NCI-H510A (cell line): ENCODE results near the gene BRINP1.
"Not testable (repeated sequence)": the region's sequence is repeated elsewhere in the genome, so short reads cannot be mapped to it uniquely, and the experiment has no call there.

Experiments used
- DNase-seq: peaks from one replicate; lab custom pipeline; 2025; lab: John Stamatoyannopoulos, UW

Gene BRINP1

DNA sequence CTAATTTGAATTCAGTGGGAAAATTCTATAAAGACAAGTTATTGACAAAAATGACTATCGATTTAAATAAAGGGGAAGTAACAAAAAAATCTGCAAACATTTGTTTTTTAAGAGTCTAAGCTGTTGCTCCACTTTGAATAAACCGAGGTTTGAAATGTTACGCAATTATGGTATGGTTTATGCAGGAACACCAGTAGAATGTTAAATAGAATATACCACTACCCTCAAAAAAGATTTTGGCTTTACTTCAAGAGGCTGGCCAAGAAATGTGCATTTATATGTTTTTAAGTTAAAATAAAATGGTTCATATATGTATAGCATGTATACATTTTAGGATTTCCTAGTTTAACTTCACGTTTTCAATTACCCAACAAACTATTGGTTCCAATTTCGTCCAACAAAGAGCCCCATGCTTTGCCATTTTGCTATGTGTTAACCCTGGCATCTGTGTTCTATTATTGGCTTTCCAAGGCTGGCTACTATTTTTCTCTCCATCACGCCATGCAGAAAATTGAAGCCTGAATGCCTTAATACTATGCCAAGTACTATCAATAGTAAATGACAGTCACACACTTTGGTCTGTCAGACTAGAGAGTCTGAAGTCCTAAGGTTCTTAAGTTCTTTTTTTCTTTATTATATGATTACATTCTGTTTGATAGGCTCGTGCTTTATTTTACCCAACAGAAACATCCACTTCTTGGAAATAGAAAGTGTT is 171.2 kb downstream of the BRINP1 start:
- no peak for DNase-seq

DNA sequence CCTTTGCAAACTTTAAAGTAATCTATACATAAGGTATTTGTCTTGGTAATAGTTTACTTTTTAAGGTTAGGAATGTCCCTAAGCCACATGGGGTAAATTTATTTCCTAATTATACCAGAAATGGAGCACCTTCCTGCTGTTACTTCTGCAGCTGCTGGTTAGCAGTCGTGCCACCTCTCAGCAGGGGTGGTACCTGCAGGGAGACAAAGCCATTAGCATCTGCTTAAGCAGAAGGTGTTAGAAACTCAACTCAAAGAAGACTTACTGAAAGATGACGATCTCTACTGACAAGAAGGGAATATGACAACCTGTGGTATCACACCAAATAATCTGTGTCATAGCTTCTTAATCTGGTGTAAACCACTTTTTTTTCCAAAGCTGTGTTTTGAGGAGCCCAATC is 173.7 kb downstream of the BRINP1 start:
- no peak for DNase-seq

DNA sequence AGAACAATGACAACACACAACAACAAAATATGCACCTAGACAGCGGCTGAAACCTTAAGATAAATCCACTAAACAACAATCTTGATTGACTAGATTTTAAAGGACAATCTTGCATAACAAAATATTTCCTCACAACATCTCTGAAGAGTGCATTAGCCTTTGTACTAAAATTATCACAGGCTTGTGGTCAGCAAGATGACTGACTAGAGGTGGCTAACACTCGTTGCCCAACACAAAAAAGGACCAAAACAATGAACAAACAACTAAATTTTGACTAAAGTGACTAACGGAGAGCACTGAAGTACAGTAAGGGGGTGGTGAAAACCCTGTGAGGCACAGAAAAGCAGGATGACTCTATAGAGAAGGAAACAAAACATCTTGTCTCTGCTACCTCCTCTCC is 183.9 kb downstream of the BRINP1 start:
- no peak for DNase-seq

DNA sequence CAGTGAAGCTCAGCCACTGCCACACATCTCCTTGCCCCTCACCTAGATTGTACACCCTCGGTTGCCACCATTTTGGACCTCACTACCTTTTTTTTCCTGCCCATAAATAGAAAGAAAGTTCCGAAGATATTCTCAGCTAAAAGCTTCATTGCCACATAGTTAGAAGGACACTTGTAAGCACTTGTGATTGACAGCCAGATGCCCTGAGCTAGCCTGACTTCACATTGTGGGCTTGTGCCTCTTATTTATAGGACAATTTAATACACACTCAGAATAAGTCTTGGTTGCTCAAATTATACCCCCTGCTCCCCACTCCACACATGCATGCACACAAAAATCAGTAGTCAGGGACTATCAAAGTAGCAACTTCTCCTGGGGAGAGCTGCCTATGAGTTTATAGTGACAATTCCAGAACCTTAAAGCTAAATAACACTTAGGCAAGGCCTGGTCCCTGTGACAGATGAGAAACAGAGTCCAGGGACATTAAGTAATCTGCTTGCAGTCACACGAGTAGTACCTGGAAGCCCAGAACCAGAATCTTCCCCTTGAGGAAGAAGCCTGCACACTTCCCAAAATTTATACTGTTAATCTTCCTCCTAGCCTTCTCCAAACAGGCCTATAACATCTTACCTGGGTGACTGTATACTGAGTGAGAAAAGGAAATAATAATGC is 184.8 kb downstream of the BRINP1 start:
- no peak for DNase-seq

DNA sequence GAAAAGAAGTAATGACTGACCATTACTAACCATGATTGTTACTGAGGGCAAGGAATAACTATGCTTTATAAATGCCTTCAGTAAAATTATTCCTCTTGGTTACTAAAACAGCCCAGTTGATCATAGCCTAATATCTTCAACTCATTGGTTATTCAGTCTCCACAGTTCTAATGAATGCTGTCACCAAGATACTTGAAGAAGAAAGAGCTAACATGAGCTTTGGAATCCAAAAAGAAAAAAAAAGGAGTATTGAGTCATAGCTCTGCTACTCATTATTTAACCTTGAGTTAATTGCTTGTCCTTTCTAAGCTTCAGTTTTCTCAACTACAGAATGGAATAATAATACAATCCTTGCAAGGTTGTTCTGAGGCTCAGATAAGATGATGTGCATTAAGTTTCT is 187.7 kb downstream of the BRINP1 start:
- no peak for DNase-seq

DNA sequence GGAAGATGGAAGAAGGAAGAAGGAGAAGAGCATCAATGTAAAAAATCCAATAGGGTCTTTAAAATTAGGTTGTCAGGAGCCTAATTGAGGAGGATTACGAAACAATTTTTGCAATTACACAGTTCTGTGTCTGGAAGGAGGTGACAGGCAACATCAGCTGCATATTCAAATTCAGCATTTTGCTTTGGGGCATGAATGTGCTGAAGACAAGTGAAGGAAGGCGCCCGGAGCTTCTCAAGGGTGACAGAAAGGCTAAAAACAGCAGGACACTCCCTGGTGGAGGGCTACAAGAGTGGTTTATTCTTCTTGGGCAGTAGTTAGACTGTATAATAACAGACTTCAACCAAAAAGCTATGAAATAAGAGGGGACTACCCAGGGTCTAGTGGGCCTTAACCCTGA is 188.3 kb downstream of the BRINP1 start:
- DNase-seq, result no peak

DNA sequence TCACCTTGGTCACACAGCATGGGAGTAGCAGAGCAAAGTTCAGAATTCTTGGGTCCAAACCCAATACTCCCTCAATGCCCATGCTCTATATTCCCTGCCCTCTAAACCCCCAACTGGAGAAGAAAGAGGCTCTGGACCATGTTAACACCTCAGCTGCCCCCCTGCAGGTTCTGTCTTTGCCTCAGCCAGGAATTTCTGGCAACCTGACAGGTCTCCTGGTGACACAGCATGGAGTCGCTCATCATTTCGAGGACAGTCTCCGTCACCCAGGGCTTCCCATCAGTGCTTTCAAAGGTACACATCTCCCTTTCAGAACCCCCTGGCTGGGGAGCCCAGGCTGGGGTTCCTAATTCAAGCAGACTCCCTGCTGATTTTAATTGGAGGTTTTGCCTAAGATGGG is 189.5 kb downstream of the BRINP1 start:
- DNase-seq, result no peak

DNA sequence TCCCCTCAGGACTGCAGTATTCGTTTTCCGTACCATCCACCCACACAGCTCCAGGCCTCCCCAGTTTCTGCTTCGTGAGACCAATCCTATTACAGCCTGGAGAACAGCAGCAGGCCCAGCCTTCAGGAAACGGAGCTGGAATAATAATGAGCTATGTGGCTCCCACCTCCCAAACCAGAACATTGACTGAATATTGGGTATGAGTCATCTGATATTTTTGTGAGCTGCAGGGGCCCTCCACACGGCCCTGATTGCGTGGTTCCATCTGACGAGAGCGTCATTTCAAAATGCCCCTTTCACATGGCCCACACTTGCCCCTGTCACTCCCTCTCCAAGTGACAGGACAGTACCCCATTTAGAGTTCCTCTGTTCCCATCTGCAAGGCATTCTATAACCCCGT is 192.0 kb downstream of the BRINP1 start:
- DNase-seq, result no peak

DNA sequence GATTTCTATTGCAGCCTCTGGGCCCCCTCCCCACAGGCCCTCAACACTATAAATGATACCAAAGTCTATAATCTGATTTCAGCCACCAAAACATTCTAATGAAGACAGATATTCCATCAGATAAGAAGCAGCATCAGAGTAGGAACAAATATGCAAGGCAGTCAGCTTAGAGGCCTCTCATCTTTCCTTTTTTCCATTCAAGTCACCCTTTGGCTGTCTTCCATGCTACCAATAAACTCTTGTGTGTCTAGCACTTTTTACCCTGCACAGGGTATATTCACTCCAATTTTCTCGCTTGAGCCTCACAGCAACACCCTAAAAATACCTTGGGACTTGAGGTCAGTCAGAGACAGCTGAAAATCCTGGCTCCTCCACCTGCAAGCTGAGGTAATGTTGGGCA is 193.7 kb downstream of the BRINP1 start:
- no peak for DNase-seq

DNA sequence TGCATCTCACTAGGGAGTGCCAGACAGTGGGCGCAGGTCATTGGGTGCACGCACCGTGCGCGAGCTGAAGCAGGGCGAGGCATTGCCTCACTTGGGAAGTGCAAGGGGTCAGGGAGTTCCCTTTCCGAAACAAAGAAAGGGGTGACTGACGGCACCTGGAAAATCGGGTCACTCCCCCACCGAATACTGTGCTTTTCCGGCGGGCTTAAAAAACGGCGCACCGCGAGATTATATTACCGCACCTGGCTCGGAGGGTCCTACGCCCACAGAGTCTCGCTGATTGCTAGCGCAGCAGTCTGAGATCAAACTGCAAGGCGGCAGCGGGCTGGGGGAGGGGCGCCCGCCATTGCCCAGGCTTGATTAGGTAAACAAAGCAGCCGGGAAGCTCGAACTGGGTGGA is 200.0 kb downstream of the BRINP1 start:
- DNase-seq, result not testable (repeated sequence)

DNA sequence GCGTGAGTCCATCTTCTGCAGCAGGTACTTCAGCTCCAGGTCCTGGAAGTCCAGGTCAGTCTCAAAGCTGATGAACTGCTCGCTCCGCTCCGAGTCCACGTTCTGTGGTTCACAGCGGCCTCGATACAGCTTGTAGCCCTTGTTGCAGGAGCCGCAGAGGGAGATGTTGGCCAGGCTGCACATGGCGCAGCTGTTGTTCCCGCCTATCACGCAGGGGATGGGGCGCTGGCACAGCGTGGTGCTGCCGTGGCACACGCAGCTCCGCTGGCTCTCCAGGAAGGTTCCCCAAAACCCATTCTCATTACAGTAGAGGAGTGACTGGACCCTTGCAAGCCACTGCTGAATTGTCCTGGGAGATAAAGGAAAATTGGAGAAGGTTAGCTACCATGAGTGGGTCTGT is 201.4 kb downstream of the BRINP1 start:
- DNase-seq, result no peak

DNA sequence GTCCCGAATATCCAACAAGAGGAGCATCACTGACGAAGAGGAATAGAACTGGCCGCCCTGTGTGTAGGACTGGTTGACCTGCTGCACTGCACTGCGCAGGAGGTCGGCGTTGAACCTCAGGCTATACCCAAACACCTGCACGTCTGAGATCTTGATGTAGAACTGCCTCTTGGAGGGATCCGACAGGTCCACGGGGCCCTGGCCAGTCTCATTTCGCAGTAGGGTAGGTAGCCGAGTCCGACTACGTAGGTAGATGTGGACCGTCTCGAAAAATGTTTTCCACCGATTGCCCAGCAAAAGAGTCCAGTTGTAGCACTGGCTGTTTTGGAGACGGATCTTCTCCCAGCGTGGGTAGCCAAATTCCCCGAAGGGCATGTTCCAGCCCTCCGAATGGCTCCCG is 202.0 kb downstream of the BRINP1 start:
- DNase-seq, result no peak

DNA sequence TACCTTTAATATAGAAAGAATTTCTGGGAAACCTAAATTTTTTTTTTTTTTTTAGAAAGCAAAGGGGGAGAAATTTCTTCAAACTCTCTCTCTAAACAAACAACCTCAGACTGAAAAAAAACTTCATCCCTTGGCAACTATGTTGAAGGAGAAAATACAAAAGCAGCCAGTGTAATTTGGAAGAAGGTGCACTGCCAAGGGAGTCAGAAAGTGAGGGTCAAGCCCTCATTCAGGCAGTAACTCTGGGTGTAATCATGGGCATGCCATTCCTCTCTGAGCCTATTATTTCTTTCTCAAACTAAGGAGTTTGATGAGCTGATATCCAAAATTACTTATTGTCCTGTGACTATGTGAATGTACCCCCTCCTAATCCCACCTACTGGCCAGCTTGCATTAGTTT is 203.1 kb downstream of the BRINP1 start:
- no peak for DNase-seq

DNA sequence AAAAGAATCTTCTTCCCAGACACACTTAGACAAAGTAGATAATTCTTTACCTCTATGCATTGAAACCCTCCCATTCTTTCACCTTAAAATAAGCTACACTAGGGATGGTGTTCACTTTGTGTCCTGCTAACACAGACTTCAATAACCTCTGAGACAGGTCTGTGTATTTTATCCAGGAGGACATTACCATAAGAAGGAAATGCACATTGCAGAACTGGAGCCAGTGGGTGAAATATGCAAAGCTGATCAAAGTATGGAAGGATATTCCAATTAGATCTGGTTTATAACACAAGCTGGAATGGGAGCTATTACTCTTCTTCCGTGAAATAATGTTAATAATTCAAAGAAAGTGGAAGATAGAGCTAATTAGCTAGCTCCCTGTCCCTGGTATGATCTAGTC is 204.1 kb downstream of the BRINP1 start:
- DNase-seq, result no peak

DNA sequence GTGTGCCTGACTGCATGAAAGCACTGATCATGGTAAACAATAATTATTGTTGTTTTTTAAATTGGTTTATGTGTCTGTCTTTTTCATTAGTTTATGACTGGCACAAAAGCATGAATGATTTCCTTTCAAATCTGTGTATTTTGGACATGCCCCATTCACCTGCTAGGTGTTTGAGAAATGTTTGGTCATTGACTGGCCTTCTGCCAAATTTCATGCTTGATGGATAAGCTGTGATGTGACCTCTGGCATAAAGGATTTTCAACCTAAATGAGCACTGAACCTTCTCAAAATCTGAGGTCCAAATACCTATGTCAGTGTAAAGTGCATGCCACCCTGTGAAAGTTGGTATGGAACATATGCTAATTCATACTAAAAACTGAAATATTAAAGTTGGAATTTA is 204.5 kb downstream of the BRINP1 start:
- DNase-seq, result no peak

DNA sequence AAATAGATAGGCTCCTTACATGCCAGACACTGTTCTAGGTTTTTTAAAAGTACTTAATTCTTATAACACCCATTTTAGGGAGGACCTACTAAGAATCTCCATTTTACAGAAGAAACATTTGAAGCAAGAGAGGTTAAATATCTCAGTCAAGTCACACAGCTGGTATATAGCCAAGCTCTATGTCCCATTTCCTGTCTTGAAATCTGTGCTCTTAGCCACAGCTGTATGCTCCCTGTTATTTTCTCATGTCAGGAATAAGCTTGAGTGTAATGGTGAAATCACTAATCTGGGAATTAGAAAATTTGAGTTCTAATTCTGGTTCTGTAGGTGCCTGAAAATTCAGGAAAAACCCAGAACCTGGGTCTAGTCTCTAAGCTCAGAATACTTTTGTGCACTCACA is 208.7 kb downstream of the BRINP1 start:
- no peak for DNase-seq

DNA sequence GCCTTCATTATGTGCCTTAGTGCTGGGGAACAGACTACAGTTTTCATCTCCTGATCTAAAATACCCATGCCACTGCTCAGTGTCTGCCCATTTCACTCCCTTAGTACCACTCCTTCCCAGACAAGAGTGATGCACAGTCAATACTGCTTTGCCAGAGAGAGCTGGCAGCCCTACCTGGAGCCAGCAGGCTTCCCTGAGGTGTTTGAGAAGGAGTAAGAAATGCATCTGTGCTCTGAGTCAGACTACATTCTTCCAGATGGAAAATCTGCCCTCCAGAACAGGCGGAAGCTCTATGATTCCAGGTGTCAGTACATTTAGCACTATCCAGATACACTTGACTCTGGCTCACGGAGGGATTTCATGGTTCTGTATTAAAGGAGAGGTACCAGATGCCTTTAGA is 209.8 kb downstream of the BRINP1 start:
- DNase-seq, result no peak

DNA sequence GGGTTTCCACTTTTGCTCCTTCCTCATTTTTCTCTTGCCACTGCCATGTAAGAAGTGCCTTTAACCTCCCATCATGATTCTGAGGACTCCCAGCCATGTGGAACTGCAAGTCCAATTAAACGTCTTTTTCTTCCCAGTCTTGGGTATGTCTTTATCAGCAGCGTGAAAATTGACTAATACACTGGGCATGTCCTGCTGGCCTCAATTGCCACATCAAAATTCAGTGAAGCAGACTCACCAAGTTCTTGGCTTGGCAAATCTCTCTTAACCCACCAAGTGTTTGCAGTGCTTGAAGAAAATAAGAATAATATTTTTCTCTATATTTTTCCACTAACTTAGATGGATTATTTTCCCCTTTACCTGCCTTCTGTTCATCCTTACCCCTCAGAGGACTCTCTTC is 212.0 kb downstream of the BRINP1 start:
- no peak for DNase-seq

DNA sequence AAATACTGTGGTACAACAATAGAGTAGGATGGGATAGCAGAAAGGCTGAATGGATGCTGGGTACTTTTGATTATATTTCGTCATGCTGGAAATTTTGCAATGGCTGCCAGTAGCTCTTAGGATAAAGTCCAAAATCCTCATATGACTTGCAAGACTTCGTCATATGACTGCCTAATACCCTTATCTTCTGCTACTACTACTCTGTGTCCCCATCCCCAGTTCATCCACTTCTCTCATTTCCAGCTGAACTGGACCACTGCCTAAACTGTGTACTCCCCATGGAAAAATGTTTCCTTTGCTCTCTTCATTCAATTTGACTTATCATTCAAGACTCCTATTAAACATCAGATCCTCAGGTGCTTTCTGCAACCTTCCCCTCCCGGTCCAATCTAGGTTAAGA is 212.9 kb downstream of the BRINP1 start:
- no peak for DNase-seq

DNA sequence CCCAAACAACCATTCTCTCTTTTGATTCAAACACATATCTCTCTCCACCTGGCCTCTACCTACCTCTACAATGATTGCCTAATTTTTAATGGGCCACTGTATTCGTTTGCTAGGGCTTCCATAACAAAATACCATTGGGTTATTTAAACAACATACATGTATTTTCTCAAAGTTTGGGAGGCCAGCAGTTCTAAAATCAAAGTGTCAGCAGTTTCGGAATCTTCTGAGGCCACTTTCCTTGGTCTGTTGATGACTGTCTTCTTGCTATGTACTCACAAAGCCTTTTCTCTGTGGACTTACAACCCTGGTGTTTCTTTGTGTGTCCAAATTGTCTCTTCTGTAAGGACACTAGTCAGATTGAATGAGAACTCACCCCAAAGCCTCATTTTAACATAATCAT is 214.7 kb downstream of the BRINP1 start:
- no peak for DNase-seq

DNA sequence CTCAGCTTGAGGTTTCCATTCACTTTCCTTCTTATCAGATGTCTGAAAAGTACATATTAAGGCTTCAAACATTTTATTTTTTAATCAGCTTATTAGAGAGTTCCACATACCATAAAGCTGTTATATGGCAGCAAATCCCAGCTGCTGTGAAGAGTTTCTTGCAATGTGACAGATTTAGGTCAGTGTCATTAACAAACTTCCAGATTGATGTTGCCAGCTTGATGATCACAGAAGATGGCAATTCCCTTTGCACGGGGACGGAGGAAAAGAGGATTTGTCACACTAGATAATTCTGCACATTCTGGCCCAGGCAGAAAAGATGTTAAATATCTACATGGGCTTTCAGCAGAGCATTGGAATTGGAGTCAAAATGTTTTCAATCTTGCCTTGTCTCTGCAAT is 215.8 kb downstream of the BRINP1 start:
- DNase-seq, result no peak

DNA sequence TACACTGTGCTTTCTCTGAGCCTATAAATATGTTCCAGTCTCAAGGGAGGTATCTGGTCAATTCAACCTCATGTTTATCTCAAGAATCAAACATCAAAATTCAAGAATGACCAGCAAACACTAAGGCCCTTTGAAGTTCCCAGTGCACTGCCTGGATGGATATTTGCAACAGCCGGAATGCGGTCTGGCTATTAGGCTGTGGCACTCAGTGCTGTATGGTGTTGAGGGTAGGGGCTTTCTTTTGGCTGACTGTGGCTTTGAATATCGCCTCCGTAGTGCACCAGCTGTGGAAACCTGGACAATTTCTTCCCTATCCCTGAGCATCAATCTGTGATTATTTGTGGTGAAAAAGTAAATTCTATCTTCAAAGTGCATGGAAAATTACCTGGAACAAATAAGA is 220.4 kb downstream of the BRINP1 start:
- DNase-seq, result no peak

DNA sequence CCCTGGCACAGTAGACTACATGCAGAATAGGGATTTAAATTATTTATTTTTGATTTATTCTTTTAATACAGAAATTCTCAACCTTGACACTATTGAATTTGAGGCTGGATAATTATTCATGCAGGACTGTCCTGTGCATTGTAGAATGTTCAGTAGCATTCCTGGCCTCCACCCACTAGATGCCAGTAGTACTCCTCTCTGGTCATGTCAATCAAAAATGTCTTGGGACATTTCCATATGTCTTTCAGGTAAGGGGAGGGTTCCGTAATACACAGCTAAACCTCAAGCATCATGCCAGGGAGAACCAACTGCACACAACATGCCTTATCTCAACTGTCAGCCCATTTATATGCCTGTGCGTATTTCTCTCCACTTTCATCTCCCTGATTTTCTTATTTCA is 231.8 kb downstream of the BRINP1 start:
- no peak for DNase-seq

DNA sequence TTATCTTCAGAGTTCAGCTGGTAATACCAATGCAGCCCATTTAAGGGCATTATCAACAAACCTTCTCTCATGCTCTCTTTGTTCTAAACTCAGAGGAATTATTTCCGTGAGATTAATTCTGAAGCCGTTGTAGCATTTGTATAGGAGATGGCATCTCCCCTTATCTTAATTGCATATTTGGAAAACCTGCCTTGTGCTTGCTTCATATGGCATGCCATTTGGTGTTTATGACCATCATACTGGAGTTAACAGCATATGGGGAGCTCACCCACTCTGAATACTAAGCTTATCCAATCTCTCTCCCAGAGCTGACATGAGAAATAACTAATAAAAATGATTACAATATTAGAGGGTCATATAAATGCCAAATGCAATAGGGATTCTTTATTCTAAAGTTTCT is 243.2 kb downstream of the BRINP1 start:
- no peak for DNase-seq
